Uterus (tissue), 2 donors: ENCODE data around the gene SLC22A2.

Experiments used
- POLR2A ChIP-seq, 2 donors: fragments of 450-650 bp; IDR thresholded peaks; one replicate each; pipeline ENCODE4 v1.6.1; 2016; ENCODE audit warnings: antibody characterized with exemption in 2 of 2, mild to moderate bottlenecking in 1 of 2, moderate library complexity in 1 of 2
- TF ChIP-seq, protein P1 (sequence below), 4 experiments: fragments of 200-600 bp in 2 of 4; fragments of 450-650 bp in 2 of 4; sonication (generic) in 2 of 4; IDR thresholded peaks; one replicate each; pipeline ENCODE4 v1.5.1; 2016 to 2019; ENCODE audit warnings: antibody characterized with exemption in 4 of 4, mild to moderate bottlenecking in 2 of 4, moderate library complexity in 1 of 4

GRCh38 chr6:160299559-160299958, 40.9 kb upstream of the SLC22A2 start:
- TF ChIP-seq, protein P1, sequence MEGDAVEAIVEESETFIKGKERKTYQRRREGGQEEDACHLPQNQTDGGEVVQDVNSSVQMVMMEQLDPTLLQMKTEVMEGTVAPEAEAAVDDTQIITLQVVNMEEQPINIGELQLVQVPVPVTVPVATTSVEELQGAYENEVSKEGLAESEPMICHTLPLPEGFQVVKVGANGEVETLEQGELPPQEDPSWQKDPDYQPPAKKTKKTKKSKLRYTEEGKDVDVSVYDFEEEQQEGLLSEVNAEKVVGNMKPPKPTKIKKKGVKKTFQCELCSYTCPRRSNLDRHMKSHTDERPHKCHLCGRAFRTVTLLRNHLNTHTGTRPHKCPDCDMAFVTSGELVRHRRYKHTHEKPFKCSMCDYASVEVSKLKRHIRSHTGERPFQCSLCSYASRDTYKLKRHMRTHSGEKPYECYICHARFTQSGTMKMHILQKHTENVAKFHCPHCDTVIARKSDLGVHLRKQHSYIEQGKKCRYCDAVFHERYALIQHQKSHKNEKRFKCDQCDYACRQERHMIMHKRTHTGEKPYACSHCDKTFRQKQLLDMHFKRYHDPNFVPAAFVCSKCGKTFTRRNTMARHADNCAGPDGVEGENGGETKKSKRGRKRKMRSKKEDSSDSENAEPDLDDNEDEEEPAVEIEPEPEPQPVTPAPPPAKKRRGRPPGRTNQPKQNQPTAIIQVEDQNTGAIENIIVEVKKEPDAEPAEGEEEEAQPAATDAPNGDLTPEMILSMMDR (IDR thresholded peaks at IDR 0.05), result no peak
- no peak for TF ChIP-seq POLR2A (IDR thresholded peaks at IDR 0.05)
